ENCODE results near the gene PCDH12. TPM values are rescaled to one million over a fixed set of nuclear protein-coding genes. Genes with fewer than 3 reads are reported as not detected.

Gene PCDH12
- 0.21 TPM in 1 of 2 replicates, not detected in the other for total RNA-seq

GRCh38 chr5:141958113-141958512 lies at the start of gene PCDH12:
Gene PCDH12 (minus strand): TSS chr5:141958202. CDS start chr5:141957851, 351 bp downstream.

GRCh38 chr5:141968914-141969608 lies 11.1 kb upstream of the PCDH12 start, which contains the start of gene RNF14:
Gene RNF14 (plus strand): TSS chr5:141969105. CDS start chr5:141973589, 4,484 bp downstream.

GRCh38 chr5:141923448-141924313 lies 34.3 kb downstream of the PCDH12 start, which contains the start of gene DELE1:
Gene DELE1 (plus strand): TSS chr5:141923871. CDS start chr5:141923942, 71 bp downstream.

Other genes starting within 250 kb of the PCDH12 start
- gene PCDH1, start 79.8 kb downstream of the PCDH12 start, total RNA-seq = 50.3 and 60.9 TPM in 2 replicates
- gene DELE1, start 34.3 kb downstream of the PCDH12 start, total RNA-seq = 32.1 and 39.6 TPM in 2 replicates
- gene RNF14, start 10.9 kb upstream of the PCDH12 start, total RNA-seq = 31.8 and 41.9 TPM in 2 replicates
- 31.4 and 46.5 TPM in 2 replicates for gene GNPDA1, start 54.8 kb upstream of the PCDH12 start, total RNA-seq
- gene NDFIP1, start 150.6 kb upstream of the PCDH12 start, total RNA-seq = 35.7 and 71.0 TPM in 2 replicates